ENCODE data around the gene FUT4. TPM values are rescaled to one million over a fixed set of nuclear protein-coding genes. Genes with fewer than 3 reads are reported as not detected.

The FUT4 gene
- total and polyA plus RNA-seq, 4 donors = 1.0 to 9.7 (median 7.2) TPM

- no peak overlapping the region for H3K9ac ChIP-seq (ENCODE audit: insufficient read depth in 1 of 2, low read length in 2 of 2)
- H3K27me3 ChIP-seq (ENCODE audit: control insufficient read depth in 3 of 3, insufficient read depth in 3 of 3, low read length in 2 of 3) = no peaks in the 10 kb centered on the region
- no peak overlapping the region for H3K4me3 ChIP-seq
- no peaks in the 10 kb centered on the region for H3K9me3 ChIP-seq (ENCODE audit: control insufficient read depth in 4 of 4, insufficient read depth in 3 of 4, low read length in 3 of 4)
- no peak for DNase-seq
- H3K27ac ChIP-seq (ENCODE audit: low read depth in 1 of 2, low read length in 1 of 2) = no peak overlapping the region
- ATAC-seq (ENCODE audit: insufficient read depth, low FRiP score) = no peak
- H3K4me1 ChIP-seq (ENCODE audit: control insufficient read depth in 5 of 5, insufficient read depth in 5 of 5, low read length in 5 of 5) = no peaks in the 10 kb centered on the region
- no peak for TF ChIP-seq CTCF (IDR thresholded peaks at IDR 0.05; ENCODE audit: control extremely low read depth, extremely low read depth)
- no peaks in the 10 kb centered on the region for H3K36me3 ChIP-seq (ENCODE audit: control insufficient read depth in 4 of 4, insufficient read depth in 4 of 4, low read length in 4 of 4)
These were observed 13.7 kb downstream of the FUT4 start for GRCh38 chr11:94557421-94557820.

GRCh38 chr11:94557992-94558391 is 14.3 kb downstream of the FUT4 start:
- Histone ChIP-seq H3K4me1 (ENCODE audit: control insufficient read depth in 5 of 5, insufficient read depth in 5 of 5, low read length in 5 of 5) (peaks cover 0 to 2% (median 0%) of the 10 kb centered on the region in 5 donors), H3K36me3 (ENCODE audit: control insufficient read depth in 4 of 4, insufficient read depth in 4 of 4, low read length in 4 of 4) (no peaks in the 10 kb centered on the region), H3K9ac (ENCODE audit: insufficient read depth in 1 of 2, low read length in 2 of 2) (no peak overlapping the region), H3K27me3 (ENCODE audit: control insufficient read depth in 3 of 3, insufficient read depth in 3 of 3, low read length in 2 of 3) (no peaks in the 10 kb centered on the region), H3K4me3 (no peak overlapping the region), H3K27ac (ENCODE audit: low read depth in 1 of 2, low read length in 1 of 2) (no peak overlapping the region), H3K9me3 (ENCODE audit: control insufficient read depth in 4 of 4, insufficient read depth in 3 of 4, low read length in 3 of 4) (no peaks in the 10 kb centered on the region)
- no peak for TF ChIP-seq CTCF (IDR thresholded peaks at IDR 0.05; ENCODE audit: control extremely low read depth, extremely low read depth)
- WGBS, 2 donors = 40 to 44% methylated on average over 1 of the region's 1 CpG
- ATAC-seq (ENCODE audit: insufficient read depth, low FRiP score) = no peak
- DNase-seq = no peak

GRCh38 chr11:94558468-94558867 is 14.7 kb downstream of the FUT4 start:
- Histone ChIP-seq H3K4me1 (ENCODE audit: control insufficient read depth in 5 of 5, insufficient read depth in 5 of 5, low read length in 5 of 5) (peaks cover 0 to 4% (median 0%) of the 10 kb centered on the region in 5 donors), H3K27ac (ENCODE audit: low read depth in 1 of 2, low read length in 1 of 2) (no peak overlapping the region), H3K27me3 (ENCODE audit: control insufficient read depth in 3 of 3, insufficient read depth in 3 of 3, low read length in 2 of 3) (no peaks in the 10 kb centered on the region), H3K9me3 (ENCODE audit: control insufficient read depth in 4 of 4, insufficient read depth in 3 of 4, low read length in 3 of 4) (no peaks in the 10 kb centered on the region), H3K9ac (ENCODE audit: insufficient read depth in 1 of 2, low read length in 2 of 2) (no peak overlapping the region), H3K4me3 (no peak overlapping the region), H3K36me3 (ENCODE audit: control insufficient read depth in 4 of 4, insufficient read depth in 4 of 4, low read length in 4 of 4) (no peaks in the 10 kb centered on the region)
- no peak for ATAC-seq (ENCODE audit: insufficient read depth, low FRiP score)
- TF ChIP-seq CTCF (IDR thresholded peaks at IDR 0.05; ENCODE audit: control extremely low read depth, extremely low read depth) = no peak
- no peak for DNase-seq
- 85 to 93% methylated on average over 1 of the region's 1 CpG for WGBS, 2 donors

- no peak for TF ChIP-seq CTCF (IDR thresholded peaks at IDR 0.05; ENCODE audit: control extremely low read depth, extremely low read depth)
- Histone ChIP-seq H3K9me3 (ENCODE audit: control insufficient read depth in 4 of 4, insufficient read depth in 3 of 4, low read length in 3 of 4) (no peaks in the 10 kb centered on the region), H3K36me3 (ENCODE audit: control insufficient read depth in 4 of 4, insufficient read depth in 4 of 4, low read length in 4 of 4) (no peaks in the 10 kb centered on the region), H3K4me1 (ENCODE audit: control insufficient read depth in 5 of 5, insufficient read depth in 5 of 5, low read length in 5 of 5) (peaks cover 0 to 4% (median 0%) of the 10 kb centered on the region in 5 donors), H3K4me3 (no peak overlapping the region), H3K9ac (ENCODE audit: insufficient read depth in 1 of 2, low read length in 2 of 2) (no peak overlapping the region), H3K27ac (ENCODE audit: low read depth in 1 of 2, low read length in 1 of 2) (no peak overlapping the region), H3K27me3 (ENCODE audit: control insufficient read depth in 3 of 3, insufficient read depth in 3 of 3, low read length in 2 of 3) (no peaks in the 10 kb centered on the region)
- ATAC-seq (ENCODE audit: insufficient read depth, low FRiP score) (no peak), DNase-seq (no peak)
- 91 to 96% methylated on average over 4 of the region's 4 CpGs for WGBS, 2 donors
These were observed 15.2 kb downstream of the FUT4 start for GRCh38 chr11:94558932-94559331.
